ENCODE data around the gene ACVR2A. TPM values are rescaled to one million over a fixed set of nuclear protein-coding genes. Genes with fewer than 3 reads are reported as not detected.
A peak's percentile ranks its signal among the peaks of the same experiment; 100 is the strongest.

Gene ACVR2A
- polyA plus RNA-seq, 4 donors = 8.0 to 22.2 (median 9.8) TPM

DNA sequence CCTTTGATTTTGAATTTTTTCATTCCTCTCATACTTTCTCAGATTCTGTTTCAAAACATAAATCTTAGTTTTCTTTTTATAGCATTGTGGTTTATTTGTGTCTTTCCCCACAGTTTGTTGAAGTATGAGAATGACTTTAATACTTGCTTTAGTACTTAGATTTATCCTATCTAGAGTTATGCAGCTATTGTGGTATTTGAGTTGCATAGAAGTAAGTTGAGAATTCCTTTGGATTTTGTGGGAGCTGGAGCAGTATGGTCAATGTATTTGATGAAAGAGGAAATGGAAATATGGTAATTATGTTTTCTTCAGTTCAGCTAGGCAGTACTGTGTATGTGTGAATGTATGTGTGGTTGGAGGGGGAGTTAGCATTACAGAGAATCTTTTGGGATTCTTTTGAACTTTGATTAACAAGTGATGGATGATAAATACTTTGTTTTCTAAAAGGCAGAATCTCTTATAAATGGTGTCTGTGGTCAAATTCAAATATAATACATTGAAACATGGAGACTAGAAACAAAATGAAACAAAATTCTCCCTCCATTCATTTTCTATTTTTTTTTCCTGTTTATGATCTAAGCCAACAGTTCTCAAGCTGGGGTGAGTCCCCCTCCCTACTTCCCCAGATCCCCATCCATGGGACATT, 3.0 kb downstream of the ACVR2A start:
- Histone ChIP-seq H3K4me1 (ENCODE audit: control insufficient read depth in 3 of 3, insufficient read depth in 2 of 3, low read depth in 1 of 3, low read length in 2 of 3) (peaks cover 0 to 8% (median 0%) of the 10 kb centered on the region in 3 donors), H3K9me3 (ENCODE audit: control insufficient read depth in 2 of 2, insufficient read depth in 1 of 2, low read depth in 1 of 2, low read length in 1 of 2) (no peaks in the 10 kb centered on the region), H3K36me3 (ENCODE audit: control insufficient read depth in 3 of 3, insufficient read depth in 2 of 3, low read depth in 1 of 3, low read length in 3 of 3) (no peaks in the 10 kb centered on the region), H3K4me3 (ENCODE audit: low read depth in 1 of 3, low read length in 3 of 3) (no peak overlapping the region), H3K27me3 (ENCODE audit: control insufficient read depth in 3 of 3, insufficient read depth in 3 of 3, low read length in 3 of 3) (no peaks in the 10 kb centered on the region), H3K27ac (ENCODE audit: low read depth in 1 of 3, low read length in 2 of 3) (no peak overlapping the region)
- DNase-seq = no peak
- FAIRE-seq = no peak

DNA sequence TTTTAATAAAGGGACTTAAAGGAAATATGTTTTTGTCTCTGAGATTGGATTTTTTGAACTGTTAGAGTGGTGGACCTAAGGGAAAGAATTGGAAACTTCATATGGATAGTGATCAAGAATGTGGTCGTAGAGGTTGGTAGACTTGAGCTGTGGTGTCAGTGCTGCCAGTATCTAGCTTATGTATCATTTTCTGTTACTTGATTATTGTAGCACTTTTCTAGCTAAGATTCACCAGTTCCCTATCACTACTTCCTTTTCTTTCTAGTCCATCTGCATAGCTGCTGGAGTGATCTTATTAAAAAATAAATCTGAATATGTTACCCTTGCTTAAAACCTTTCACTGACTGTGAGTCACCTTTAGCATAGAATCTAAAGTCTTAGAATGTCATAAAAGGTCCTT, 6.0 kb downstream of the ACVR2A start:
- Histone ChIP-seq H3K9me3 (ENCODE audit: control insufficient read depth in 2 of 2, insufficient read depth in 1 of 2, low read depth in 1 of 2, low read length in 1 of 2) (no peaks in the 10 kb centered on the region), H3K27me3 (ENCODE audit: control insufficient read depth in 3 of 3, insufficient read depth in 3 of 3, low read length in 3 of 3) (no peaks in the 10 kb centered on the region), H3K4me3 (ENCODE audit: low read depth in 1 of 3, low read length in 3 of 3) (no peak overlapping the region), H3K27ac (ENCODE audit: low read depth in 1 of 3, low read length in 2 of 3) (no peak overlapping the region), H3K4me1 (ENCODE audit: control insufficient read depth in 3 of 3, insufficient read depth in 2 of 3, low read depth in 1 of 3, low read length in 2 of 3) (peaks cover 0 to 5% (median 4%) of the 10 kb centered on the region in 3 donors), H3K36me3 (ENCODE audit: control insufficient read depth in 3 of 3, insufficient read depth in 2 of 3, low read depth in 1 of 3, low read length in 3 of 3) (no peaks in the 10 kb centered on the region)
- DNase-seq = no peak
- WGBS, 3 donors = 69 to 79% (median 71%) methylated on average over 1 of the region's 1 CpG
- FAIRE-seq = no peak

- FAIRE-seq (no peak), DNase-seq (no peak)
- H3K27me3 ChIP-seq (ENCODE audit: control insufficient read depth in 3 of 3, insufficient read depth in 3 of 3, low read length in 3 of 3) = no peaks in the 10 kb centered on the region
- no peak overlapping the region for H3K4me3 ChIP-seq (ENCODE audit: low read depth in 1 of 3, low read length in 3 of 3)
- H3K36me3 ChIP-seq (ENCODE audit: control insufficient read depth in 3 of 3, insufficient read depth in 2 of 3, low read depth in 1 of 3, low read length in 3 of 3) = no peaks in the 10 kb centered on the region
- H3K27ac ChIP-seq (ENCODE audit: low read depth in 1 of 3, low read length in 2 of 3) = no peak overlapping the region
- H3K4me1 ChIP-seq (ENCODE audit: control insufficient read depth in 3 of 3, insufficient read depth in 2 of 3, low read depth in 1 of 3, low read length in 2 of 3) = peaks cover 0 to 5% (median 4%) of the 10 kb centered on the region in 3 donors
- WGBS, 3 donors = 64 to 83% (median 71%) methylated on average over 1 of the region's 1 CpG
- H3K9me3 ChIP-seq (ENCODE audit: control insufficient read depth in 2 of 2, insufficient read depth in 1 of 2, low read depth in 1 of 2, low read length in 1 of 2) = no peaks in the 10 kb centered on the region
These were observed 6.6 kb downstream of the ACVR2A start for GRCh38 chr2:147851244-147851930.

DNA sequence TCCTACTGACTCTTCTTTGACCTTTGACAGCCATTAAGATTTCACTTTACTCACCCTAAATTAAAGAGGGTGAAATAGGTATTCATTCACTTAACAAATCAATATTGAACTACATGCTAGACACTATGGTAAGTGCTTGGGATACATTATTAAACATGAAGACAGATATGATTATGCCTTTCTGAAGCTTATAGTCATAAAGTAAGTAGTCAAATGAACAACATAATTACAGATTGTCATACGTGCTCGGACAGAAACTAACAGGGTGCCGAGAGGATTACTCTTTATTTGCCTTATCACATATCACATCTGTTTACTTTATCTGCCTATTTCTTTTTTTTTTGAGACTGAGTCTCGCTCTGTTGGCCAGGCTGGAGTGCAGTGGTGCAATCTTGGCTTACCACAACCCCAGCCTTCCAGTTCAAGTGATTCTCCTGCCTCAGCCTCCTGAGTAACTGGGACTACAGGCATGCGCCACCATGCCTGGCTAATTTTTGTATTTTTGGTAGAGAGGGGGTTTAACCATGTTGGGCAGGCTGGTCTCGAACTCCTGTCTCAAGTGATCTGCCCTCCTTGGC, 9.8 kb downstream of the ACVR2A start:
- FAIRE-seq (no peak), DNase-seq (no peak)
- WGBS, 3 donors = 68 to 88% (median 79%) methylated on average over 6 of the region's 6 CpGs
- Histone ChIP-seq H3K4me3 (ENCODE audit: low read depth in 1 of 3, low read length in 3 of 3) (no peak overlapping the region), H3K27ac (ENCODE audit: low read depth in 1 of 3, low read length in 2 of 3) (no peak overlapping the region), H3K9me3 (ENCODE audit: control insufficient read depth in 2 of 2, insufficient read depth in 1 of 2, low read depth in 1 of 2, low read length in 1 of 2) (no peaks in the 10 kb centered on the region), H3K27me3 (ENCODE audit: control insufficient read depth in 3 of 3, insufficient read depth in 3 of 3, low read length in 3 of 3) (no peaks in the 10 kb centered on the region), H3K36me3 (ENCODE audit: control insufficient read depth in 3 of 3, insufficient read depth in 2 of 3, low read depth in 1 of 3, low read length in 3 of 3) (no peaks in the 10 kb centered on the region), H3K4me1 (ENCODE audit: control insufficient read depth in 3 of 3, insufficient read depth in 2 of 3, low read depth in 1 of 3, low read length in 2 of 3) (peaks cover 0 to 5% (median 2%) of the 10 kb centered on the region in 3 donors)

GRCh38 chr2:147855316-147855715, 10.5 kb downstream of the ACVR2A start:
- FAIRE-seq (no peak), DNase-seq (no peak)
- Histone ChIP-seq H3K36me3 (ENCODE audit: control insufficient read depth in 3 of 3, insufficient read depth in 2 of 3, low read depth in 1 of 3, low read length in 3 of 3) (no peaks in the 10 kb centered on the region), H3K4me3 (ENCODE audit: low read depth in 1 of 3, low read length in 3 of 3) (no peak overlapping the region), H3K27me3 (ENCODE audit: control insufficient read depth in 3 of 3, insufficient read depth in 3 of 3, low read length in 3 of 3) (no peaks in the 10 kb centered on the region), H3K27ac (ENCODE audit: low read depth in 1 of 3, low read length in 2 of 3) (no peak overlapping the region), H3K4me1 (ENCODE audit: control insufficient read depth in 3 of 3, insufficient read depth in 2 of 3, low read depth in 1 of 3, low read length in 2 of 3) (peaks cover 0 to 5% (median 2%) of the 10 kb centered on the region in 3 donors), H3K9me3 (ENCODE audit: control insufficient read depth in 2 of 2, insufficient read depth in 1 of 2, low read depth in 1 of 2, low read length in 1 of 2) (no peaks in the 10 kb centered on the region)

- DNase-seq (no peak), FAIRE-seq (peak; percentile 10)
- Histone ChIP-seq H3K27ac (ENCODE audit: low read depth in 1 of 3, low read length in 2 of 3) (no peak overlapping the region), H3K4me1 (ENCODE audit: control insufficient read depth in 3 of 3, insufficient read depth in 2 of 3, low read depth in 1 of 3, low read length in 2 of 3) (peaks cover 0 to 5% (median 2%) of the 10 kb centered on the region in 3 donors), H3K27me3 (ENCODE audit: control insufficient read depth in 3 of 3, insufficient read depth in 3 of 3, low read length in 3 of 3) (no peaks in the 10 kb centered on the region), H3K9me3 (ENCODE audit: control insufficient read depth in 2 of 2, insufficient read depth in 1 of 2, low read depth in 1 of 2, low read length in 1 of 2) (no peaks in the 10 kb centered on the region), H3K4me3 (ENCODE audit: low read depth in 1 of 3, low read length in 3 of 3) (no peak overlapping the region), H3K36me3 (ENCODE audit: control insufficient read depth in 3 of 3, insufficient read depth in 2 of 3, low read depth in 1 of 3, low read length in 3 of 3) (no peaks in the 10 kb centered on the region)
These were observed 11.1 kb downstream of the ACVR2A start for GRCh38 chr2:147855977-147856376.

GRCh38 chr2:147860009-147860408, 15.2 kb downstream of the ACVR2A start:
- Histone ChIP-seq H3K9me3 (ENCODE audit: control insufficient read depth in 2 of 2, insufficient read depth in 1 of 2, low read depth in 1 of 2, low read length in 1 of 2) (no peaks in the 10 kb centered on the region), H3K27me3 (ENCODE audit: control insufficient read depth in 3 of 3, insufficient read depth in 3 of 3, low read length in 3 of 3) (no peaks in the 10 kb centered on the region), H3K27ac (ENCODE audit: low read depth in 1 of 3, low read length in 2 of 3) (no peak overlapping the region), H3K4me1 (ENCODE audit: control insufficient read depth in 3 of 3, insufficient read depth in 2 of 3, low read depth in 1 of 3, low read length in 2 of 3) (peaks cover 0 to 4% (median 2%) of the 10 kb centered on the region in 3 donors), H3K4me3 (ENCODE audit: low read depth in 1 of 3, low read length in 3 of 3) (no peak overlapping the region), H3K36me3 (ENCODE audit: control insufficient read depth in 3 of 3, insufficient read depth in 2 of 3, low read depth in 1 of 3, low read length in 3 of 3) (no peaks in the 10 kb centered on the region)
- DNase-seq (no peak), FAIRE-seq (no peak)
- WGBS, 3 donors = 77 to 90% (median 86%) methylated on average over 1 of the region's 1 CpG

- peak; percentile 25 to 37 for DNase-seq
- H3K4me3 ChIP-seq (ENCODE audit: low read depth in 1 of 3, low read length in 3 of 3) = no peak overlapping the region
- FAIRE-seq = no peak
- H3K27me3 ChIP-seq (ENCODE audit: control insufficient read depth in 3 of 3, insufficient read depth in 3 of 3, low read length in 3 of 3) = no peaks in the 10 kb centered on the region
- H3K36me3 ChIP-seq (ENCODE audit: control insufficient read depth in 3 of 3, insufficient read depth in 2 of 3, low read depth in 1 of 3, low read length in 3 of 3) = no peaks in the 10 kb centered on the region
- H3K27ac ChIP-seq (ENCODE audit: low read depth in 1 of 3, low read length in 2 of 3) = no peak overlapping the region
- WGBS, 3 donors = 27 to 53% (median 39%) methylated on average over 2 of the region's 2 CpGs
- peaks cover 0 to 5% (median 4%) of the 10 kb centered on the region in 3 donors for H3K4me1 ChIP-seq (ENCODE audit: control insufficient read depth in 3 of 3, insufficient read depth in 2 of 3, low read depth in 1 of 3, low read length in 2 of 3)
- H3K9me3 ChIP-seq (ENCODE audit: control insufficient read depth in 2 of 2, insufficient read depth in 1 of 2, low read depth in 1 of 2, low read length in 1 of 2) = no peaks in the 10 kb centered on the region
These were observed 18.2 kb downstream of the ACVR2A start for GRCh38 chr2:147862859-147863516.
